NB4 (cell line): ENCODE data around the gene FLNC.

Experiments
- DNase-seq: peaks from one replicate; pipeline ENCODE4 v3.0.0; 2010; ENCODE audit warnings: low read depth
- H3K4me3 ChIP-seq: one replicate; pipeline ENCODE4 v1.5.1; 2011; ENCODE audit warnings: mild to moderate bottlenecking, low read depth, low read length, moderate library complexity
- MYC ChIP-seq: IDR thresholded peaks from 2 replicates; pipeline ENCODE4 v1.6.1; 2011; ENCODE audit warnings: low read depth, low read length
- POLR2A ChIP-seq: IDR thresholded peaks from 2 replicates; pipeline ENCODE4 v1.6.1; 2011; ENCODE audit warnings: mild to moderate bottlenecking; ENCODE audit not compliant: insufficient read length; ENCODE audit errors: extremely low read depth
- TF ChIP-seq, protein P1 (sequence below): IDR thresholded peaks from 2 replicates; pipeline ENCODE4 v1.6.1; 2011; ENCODE audit warnings: low read depth, low read length
- TF ChIP-seq, protein P2 (sequence below): IDR thresholded peaks from one replicate; pipeline ENCODE4 v1.5.1; 2012; ENCODE audit warnings: low read depth, low read length

Gene FLNC

DNA sequence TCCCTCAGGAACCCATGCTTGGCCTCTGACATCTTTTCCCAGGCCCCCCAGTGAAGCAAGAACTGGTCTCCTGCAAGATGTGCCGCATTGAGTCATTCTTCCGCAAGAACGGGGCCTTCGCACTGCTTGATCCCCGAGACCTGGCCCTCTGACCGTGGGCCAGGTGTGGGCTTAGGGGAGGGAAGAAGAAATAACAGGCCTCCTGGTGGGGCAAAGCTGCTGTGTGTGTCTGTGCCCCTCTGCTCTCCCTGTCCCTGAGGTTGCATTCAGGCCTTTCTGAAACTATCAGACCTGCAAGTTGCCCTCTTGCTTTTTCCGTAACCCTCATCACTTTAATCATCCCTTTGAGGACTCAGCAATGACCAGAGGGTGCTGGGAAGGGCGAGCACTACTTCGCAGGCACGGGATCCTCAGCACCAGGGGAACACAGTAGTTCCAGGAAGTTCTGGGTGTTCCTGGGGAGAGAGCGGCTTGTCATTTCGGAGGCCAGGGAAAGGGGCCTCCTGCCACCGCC is 38.5 kb downstream of the FLNC start:
- DNase-seq, result no peak
- no peak overlapping the region for H3K4me3 ChIP-seq
- TF ChIP-seq, protein P1, sequence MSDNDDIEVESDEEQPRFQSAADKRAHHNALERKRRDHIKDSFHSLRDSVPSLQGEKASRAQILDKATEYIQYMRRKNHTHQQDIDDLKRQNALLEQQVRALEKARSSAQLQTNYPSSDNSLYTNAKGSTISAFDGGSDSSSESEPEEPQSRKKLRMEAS, result no peak
- TF ChIP-seq, protein P2, sequence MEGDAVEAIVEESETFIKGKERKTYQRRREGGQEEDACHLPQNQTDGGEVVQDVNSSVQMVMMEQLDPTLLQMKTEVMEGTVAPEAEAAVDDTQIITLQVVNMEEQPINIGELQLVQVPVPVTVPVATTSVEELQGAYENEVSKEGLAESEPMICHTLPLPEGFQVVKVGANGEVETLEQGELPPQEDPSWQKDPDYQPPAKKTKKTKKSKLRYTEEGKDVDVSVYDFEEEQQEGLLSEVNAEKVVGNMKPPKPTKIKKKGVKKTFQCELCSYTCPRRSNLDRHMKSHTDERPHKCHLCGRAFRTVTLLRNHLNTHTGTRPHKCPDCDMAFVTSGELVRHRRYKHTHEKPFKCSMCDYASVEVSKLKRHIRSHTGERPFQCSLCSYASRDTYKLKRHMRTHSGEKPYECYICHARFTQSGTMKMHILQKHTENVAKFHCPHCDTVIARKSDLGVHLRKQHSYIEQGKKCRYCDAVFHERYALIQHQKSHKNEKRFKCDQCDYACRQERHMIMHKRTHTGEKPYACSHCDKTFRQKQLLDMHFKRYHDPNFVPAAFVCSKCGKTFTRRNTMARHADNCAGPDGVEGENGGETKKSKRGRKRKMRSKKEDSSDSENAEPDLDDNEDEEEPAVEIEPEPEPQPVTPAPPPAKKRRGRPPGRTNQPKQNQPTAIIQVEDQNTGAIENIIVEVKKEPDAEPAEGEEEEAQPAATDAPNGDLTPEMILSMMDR, result no peak
- TF ChIP-seq MYC (no peak), POLR2A (no peak)

DNA sequence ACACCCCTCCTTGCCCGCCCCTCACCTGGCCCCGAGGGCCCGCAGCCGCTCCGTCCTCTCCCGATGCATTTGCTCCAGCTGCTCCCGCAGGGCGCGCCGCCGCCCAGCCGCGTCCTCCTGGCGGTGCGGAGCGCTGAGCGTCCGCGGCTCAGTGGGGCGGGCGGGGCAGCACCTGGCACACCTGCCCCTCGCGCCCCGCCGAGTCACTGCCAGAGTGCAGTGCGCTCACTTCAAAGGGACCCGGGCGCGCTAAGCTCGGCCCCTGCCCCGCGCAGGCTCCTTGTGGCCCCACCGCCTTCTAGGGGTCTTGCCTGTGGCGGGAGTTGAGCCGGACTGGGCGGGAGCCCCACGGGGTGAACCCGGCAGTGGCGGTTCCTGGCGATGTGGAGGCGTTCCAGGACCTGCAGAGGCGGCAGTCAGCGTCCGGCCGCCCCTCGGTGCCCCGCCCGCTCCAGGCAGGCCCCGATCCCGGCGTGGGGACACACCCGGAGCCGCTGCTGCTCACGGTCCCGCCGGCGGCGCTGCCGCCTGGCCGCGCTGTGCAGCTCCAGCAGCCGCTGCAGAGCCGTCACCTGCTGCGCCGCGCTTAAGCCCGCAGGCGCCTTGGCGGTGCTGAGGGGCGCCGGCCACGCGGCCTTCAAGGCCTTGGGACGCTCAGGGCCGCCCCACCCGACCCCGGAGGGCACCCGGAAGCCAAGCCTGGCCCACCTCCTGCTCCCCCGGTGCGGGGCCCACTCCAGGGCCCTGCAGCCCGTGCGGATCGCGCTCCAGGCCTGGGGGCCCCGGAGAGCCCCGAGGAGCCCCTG is 39.1 kb downstream of the FLNC start:
- TF ChIP-seq POLR2A (no peak), MYC (no peak)
- TF ChIP-seq, protein P1, result no peak
- TF ChIP-seq, protein P2, result no peak
- no peak overlapping the region for H3K4me3 ChIP-seq
- peak; percentile 29 for DNase-seq

DNA sequence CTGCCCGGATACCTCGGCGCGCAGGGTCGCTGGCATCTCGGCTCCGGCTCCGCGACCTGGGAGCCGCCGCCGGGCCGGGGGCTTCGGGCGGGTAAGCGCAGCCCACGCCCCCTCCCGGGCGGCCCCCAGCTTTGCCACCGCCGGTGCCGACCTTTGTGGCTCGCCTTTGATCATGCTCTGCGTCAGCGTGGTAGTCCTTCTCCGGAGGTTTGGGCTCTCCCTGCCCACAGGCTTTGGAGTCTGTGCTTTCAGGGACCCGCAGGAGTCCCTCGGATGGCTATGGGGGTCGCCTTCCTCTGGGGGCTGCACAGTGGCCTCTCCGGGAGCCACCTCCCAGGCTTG is 39.7 kb downstream of the FLNC start:
- TF ChIP-seq, protein P2, result no peak
- TF ChIP-seq, protein P1, result no peak
- TF ChIP-seq POLR2A (no peak), MYC (no peak)
- no peak overlapping the region for H3K4me3 ChIP-seq
- no peak for DNase-seq

DNA sequence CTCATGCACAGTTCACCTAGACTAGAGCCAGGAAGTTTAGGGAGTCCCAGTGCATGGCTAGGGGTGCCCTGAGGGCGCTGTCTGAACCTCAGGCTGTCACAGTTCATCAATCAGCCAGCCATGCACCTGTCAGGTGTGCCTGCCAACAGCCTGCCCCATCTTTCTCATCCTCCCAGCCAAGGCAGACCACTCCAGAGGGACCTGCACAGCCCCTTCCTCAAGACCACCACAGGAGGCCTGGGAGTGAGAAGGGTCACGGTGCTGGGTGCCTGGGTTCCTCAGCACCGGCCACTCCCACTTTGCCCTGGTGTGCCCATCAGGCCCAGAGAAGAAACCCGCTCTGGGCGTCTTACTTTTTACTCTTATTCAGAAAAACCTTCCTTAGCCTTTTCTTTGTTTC is 40.8 kb downstream of the FLNC start:
- TF ChIP-seq, protein P2, result no peak
- TF ChIP-seq, protein P1, result no peak
- TF ChIP-seq MYC (no peak), POLR2A (no peak)
- H3K4me3 ChIP-seq, result no peak overlapping the region
- DNase-seq, result no peak

DNA sequence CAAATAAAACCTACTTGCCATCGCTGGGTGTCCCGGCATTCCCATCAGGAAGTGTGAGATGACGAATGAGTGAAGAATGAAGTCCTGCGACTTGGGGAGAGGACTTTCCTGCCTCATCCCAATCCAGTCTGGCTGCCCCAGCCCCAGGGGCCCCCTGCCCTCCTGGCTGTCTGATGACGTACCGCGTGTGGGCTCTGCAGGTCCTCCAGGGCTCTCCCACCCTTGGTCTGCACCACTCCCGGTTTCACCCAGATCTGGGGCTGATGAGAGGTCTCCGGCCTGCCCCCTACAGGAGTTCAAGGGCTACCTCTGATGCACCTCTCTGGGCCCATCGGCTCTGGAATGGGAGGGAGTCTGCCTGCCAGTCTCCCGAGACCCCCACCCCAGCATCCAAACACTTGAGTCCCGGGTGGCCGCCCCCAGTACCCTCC is 42.2 kb downstream of the FLNC start:
- peak; percentile 41 for DNase-seq

More for the DNA sequence above, 42.2 kb downstream of the FLNC start:
- TF ChIP-seq, protein P2, result peak; percentile 39
- TF ChIP-seq POLR2A (no peak), MYC (no peak)
- TF ChIP-seq, protein P1, result no peak
- H3K4me3 ChIP-seq, result no peak overlapping the region
